Astrocyte (in vitro differentiated cells and primary cell): ENCODE results near the gene ZIC1.

ENCODE experiments used
- CTCF ChIP-seq: IDR thresholded peaks from 2 replicates; pipeline ENCODE4 v1.5.1; 2011; ENCODE audit warnings: low read depth, mild to moderate bottlenecking, inconsistent platforms, low read length, moderate library complexity; ENCODE audit not compliant: insufficient read depth
- EZH2 ChIP-seq: IDR thresholded peaks from 2 replicates; pipeline ENCODE4 v1.6.1; 2012; ENCODE audit warnings: mild to moderate bottlenecking, low read length, inconsistent platforms; ENCODE audit not compliant: insufficient read depth

- TF ChIP-seq CTCF (no peak), EZH2 (no peak)
Observed at GRCh38 chr3:147401421-147401820, 7.7 kb upstream of the ZIC1 start.
